Coronary artery (tissue), 2 donors: ENCODE measurements around the gene CDH23.

Source experiments
- DNase-seq: peaks from one replicate; pipeline ENCODE4 v3.0.0-alpha.2; 2017; ENCODE audit warnings: low spot score
- H3K27ac ChIP-seq, 2 donors: fragments of 200-600 bp; sonication (generic); one replicate each; pipeline ENCODE4 v1.5.1; 2016 to 2019
- H3K4me3 ChIP-seq: fragments of 200-600 bp; sonication (generic); 2 replicates; pipeline ENCODE4 v1.5.1; 2016; ENCODE audit warnings: mild to moderate bottlenecking, moderate library complexity
- TF ChIP-seq, protein P1 (sequence below): fragments of 200-600 bp; sonication (generic); IDR thresholded peaks from one replicate; pipeline ENCODE4 v1.5.1; 2019; ENCODE audit warnings: antibody characterized with exemption

CDH23 gene

DNA sequence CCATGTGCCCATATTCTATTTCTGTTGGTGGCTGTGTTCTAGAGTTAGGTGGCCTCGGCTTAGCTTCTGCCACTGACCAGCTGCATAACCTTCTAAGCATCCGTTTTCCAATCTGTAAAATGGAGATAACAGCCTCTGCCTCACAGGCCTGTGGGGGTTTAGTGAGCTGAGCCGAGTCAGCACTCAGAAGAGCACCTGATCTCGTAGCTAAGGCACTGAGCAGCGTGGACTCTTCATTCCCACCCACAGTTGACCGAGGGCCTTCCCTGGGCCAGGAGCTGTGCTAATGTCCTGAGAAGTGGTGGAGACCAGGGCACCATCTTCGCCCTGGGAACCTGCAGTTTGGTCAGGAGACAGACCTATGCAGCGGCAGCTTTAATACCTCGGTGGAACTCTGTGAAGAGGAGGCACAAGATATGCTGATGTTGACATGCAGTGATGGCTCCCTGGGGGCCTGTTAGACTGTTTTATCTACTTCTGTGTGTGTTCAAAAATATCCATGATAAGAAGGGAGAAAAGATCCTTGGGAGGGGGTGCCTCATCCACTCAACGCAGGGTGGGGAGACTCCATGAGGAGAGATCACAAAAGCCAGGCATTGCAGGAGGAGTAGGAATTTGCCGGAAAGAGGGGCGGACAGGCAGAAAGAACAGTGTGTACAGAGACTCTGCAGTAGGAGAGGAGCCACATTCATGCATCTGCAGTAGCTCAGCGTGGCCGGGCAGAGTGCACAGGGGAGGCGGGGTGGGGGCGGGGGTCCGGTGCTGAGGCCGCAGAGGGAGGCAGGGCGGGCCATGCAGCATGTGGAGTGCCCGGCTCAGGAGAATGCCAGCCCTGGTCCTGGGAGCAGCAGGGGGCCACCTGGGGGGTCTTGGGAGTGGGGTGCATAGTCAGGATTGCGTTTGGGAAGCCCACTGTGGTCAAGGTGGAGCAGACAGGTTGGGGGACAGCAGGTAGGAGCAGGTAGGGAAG, 186.1 kb downstream of the CDH23 start:
- TF ChIP-seq, protein P1, sequence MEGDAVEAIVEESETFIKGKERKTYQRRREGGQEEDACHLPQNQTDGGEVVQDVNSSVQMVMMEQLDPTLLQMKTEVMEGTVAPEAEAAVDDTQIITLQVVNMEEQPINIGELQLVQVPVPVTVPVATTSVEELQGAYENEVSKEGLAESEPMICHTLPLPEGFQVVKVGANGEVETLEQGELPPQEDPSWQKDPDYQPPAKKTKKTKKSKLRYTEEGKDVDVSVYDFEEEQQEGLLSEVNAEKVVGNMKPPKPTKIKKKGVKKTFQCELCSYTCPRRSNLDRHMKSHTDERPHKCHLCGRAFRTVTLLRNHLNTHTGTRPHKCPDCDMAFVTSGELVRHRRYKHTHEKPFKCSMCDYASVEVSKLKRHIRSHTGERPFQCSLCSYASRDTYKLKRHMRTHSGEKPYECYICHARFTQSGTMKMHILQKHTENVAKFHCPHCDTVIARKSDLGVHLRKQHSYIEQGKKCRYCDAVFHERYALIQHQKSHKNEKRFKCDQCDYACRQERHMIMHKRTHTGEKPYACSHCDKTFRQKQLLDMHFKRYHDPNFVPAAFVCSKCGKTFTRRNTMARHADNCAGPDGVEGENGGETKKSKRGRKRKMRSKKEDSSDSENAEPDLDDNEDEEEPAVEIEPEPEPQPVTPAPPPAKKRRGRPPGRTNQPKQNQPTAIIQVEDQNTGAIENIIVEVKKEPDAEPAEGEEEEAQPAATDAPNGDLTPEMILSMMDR: no peak
- Histone ChIP-seq H3K4me3 (no peak overlapping the region), H3K27ac (no peak overlapping the region)
- no peak for DNase-seq

DNA sequence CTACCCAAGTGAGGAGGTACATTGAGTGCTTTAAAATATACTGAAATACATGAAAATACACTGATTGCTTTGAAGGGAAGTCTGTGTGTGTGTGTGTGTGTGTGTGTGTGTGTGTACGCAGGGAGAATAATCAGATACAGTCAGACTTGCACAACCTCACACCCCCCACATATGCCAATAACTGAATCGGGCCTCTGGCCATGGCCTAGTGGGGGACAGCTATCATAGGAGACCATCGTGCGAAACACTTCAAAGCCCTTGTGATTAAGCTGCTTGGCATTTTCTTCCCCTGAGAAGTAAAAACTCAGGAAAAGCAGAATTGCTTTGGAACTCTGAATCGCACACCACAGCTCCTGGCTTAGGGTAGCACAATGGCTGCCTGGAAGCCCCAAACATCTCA, 187.7 kb downstream of the CDH23 start:
- no peak for DNase-seq
- H3K4me3 ChIP-seq: no peak overlapping the region
- H3K27ac ChIP-seq: no peak overlapping the region
- TF ChIP-seq, protein P1: no peak

DNA sequence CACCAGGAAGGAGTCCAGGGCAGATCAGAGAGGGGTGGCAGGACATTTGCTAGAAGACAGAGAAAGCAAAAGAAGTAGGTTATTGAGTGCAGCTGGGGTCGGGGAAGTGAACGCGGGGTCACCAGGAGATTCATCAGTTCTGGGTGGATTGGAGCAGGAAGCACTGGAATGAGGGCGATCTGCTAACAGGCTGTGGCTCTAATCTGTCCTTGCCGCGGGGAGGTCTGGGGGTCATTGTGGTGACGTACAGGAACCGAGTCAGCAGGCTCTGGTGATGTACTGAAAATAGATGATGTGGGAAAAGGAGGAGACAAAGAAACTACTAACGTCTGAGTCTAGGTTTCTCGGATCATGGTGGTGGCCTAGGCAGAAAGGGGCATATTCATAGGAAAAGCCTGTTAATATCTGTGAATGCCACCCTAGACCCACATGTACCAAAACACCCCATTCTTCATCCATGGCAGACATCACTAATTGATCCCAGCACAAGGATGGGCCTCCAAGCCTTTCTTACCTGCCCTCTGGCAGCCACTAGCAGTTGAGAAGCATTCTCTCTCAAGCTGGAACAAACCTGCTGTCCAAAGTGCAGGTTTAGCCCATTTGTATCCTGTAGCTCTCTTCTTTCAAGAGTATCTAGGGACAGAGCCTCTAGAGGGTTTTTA, 188.3 kb downstream of the CDH23 start:
- TF ChIP-seq, protein P1: no peak
- Histone ChIP-seq H3K27ac (no peak overlapping the region), H3K4me3 (no peak overlapping the region)
- DNase-seq: no peak

DNA sequence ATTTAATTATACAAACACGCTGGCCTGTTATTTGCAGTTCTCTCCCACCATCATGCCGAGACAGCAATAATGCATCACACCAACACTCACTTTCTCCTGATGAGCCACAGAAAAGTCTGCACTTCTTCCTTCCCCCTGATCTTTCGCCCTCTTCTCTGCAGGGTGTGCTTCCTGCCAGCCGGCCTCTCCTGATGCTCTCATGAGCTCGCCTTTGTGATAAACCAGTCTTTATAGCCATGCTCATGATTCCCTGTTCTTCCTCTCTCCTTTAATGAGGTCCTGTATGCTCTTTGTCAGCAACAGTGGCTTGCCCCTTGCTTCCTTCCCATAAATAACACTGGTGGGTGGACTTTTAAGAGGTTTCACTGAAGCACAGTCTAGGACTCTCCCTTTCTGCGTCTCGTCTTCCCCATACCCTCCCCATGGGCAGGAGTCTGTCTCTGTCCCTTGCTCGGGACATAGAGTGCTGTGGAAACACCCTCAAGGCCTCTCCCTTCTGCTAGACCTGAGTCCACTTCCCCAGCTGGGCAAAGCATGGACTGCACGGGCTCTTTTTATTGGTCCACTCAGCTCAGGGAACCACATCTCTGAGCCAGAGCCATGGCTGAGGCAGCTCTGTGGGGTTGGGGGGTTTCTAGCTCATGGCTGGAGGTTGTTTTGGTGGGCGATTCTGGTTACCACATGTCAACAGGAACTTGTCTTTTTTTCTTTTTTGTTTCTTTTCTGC, 189.0 kb downstream of the CDH23 start:
- no peak for DNase-seq

DNA sequence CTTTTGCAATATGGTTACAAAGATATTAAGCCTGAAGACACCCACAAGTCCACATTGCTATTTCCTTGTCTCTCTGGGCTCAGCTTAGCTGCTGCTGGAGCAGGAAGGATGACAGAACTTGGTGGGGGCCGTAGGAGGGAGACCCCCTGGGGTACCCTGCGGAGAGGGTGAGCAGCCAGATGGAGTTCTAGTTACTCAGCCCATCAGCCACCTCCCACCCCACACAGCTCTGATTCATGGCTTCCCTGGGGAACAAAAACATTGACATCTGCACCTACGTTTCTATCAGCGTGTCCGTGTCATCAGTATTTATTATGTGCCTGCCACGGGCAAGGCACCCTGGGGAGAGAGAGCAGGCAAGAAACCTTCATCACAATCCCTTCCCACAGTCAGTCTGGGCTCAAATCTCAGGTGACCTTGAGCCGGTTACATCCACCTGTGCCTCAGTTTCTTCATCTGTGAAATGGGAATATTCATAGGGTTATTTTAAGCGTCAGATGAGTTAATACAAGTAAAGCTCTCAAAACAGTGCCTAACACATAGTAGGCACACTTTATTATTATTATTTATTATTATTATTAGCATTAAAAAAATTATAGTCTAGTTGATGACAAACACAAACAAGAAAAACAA, 191.3 kb downstream of the CDH23 start:
- no peak for DNase-seq
- Histone ChIP-seq H3K4me3 (no peak overlapping the region), H3K27ac (no peak overlapping the region)
- TF ChIP-seq, protein P1: no peak

More for the DNA sequence above, 189.0 kb downstream of the CDH23 start:
- TF ChIP-seq, protein P1: no peak
- Histone ChIP-seq H3K27ac (no peak overlapping the region), H3K4me3 (no peak overlapping the region)

DNA sequence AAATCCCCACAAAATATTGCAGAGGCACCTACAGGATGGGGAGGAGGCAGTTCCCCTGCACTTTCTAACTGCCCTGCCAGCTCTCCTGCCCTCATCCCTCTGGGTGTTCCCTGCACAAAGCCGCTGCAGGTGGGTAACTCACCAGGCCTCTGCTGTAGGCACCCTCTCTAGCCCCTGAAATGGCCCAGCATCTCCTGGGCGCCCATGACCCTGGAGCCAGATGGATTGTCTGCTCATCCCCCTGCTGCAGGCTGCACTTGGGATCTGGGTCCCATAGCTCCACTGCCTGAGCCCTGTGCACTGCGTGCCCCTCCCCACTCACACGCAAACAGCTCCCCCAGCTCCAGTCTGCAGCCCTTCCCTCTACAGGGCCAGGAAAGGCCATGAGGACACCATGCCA, 192.0 kb downstream of the CDH23 start:
- Histone ChIP-seq H3K4me3 (no peak overlapping the region), H3K27ac (no peak overlapping the region)
- DNase-seq: no peak
- TF ChIP-seq, protein P1: no peak
